Measurements from ENCODE around the gene ZC3H13. TPM values are rescaled to one million over a fixed set of nuclear protein-coding genes. Genes with fewer than 3 reads are reported as not detected.

ZC3H13 gene
- total RNA-seq, 2 donors from 2014 or later: 21.8 to 39.5 TPM

DNA sequence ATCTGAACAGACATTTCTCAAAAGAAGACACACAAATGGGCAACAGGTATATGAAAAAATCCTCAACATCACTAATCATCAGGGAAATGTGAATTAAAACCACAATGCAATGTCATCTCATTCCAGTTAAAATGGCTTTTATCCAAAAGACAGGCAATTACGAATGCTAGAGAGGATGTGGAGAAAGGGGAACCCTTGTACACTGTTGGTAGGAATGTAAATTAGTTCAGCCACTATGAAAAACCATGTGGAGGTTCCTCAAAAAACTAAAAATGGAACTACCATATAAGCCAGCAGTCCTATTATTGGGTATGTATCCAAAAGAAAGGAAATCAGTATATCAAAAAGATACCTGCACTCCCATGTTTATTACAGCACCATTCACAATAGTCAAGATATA lies 24.7 kb upstream of the ZC3H13 start:
- Histone ChIP-seq H3K9me3 (no peaks in the 10 kb centered on the region), H3K27me3 (replicated peaks; ENCODE audit: insufficient read depth) (no peaks in the 10 kb centered on the region)

GRCh38 chr13:46076827-46077226 lies 24.3 kb upstream of the ZC3H13 start:
- no peaks in the 10 kb centered on the region for H3K36me3 ChIP-seq
- H3K4me1 ChIP-seq (ENCODE audit: control insufficient read depth in 1 of 2, low read depth in 2 of 2): no peaks in the 10 kb centered on the region
- no peaks in the 10 kb centered on the region for H3K27me3 ChIP-seq (replicated peaks; ENCODE audit: insufficient read depth)
- no peak overlapping the region for H3K4me3 ChIP-seq
- no peak for TF ChIP-seq CTCF (IDR thresholded peaks at IDR 0.05)
- H3K27ac ChIP-seq: no peak overlapping the region
- ATAC-seq (ENCODE audit: insufficient number of reproducible peaks, low FRiP score, low read depth): no peak
- DNase-seq (ENCODE audit: low spot score): no peak
- no peaks in the 10 kb centered on the region for H3K9me3 ChIP-seq

More for the DNA sequence above, 24.7 kb upstream of the ZC3H13 start:
- no peak for TF ChIP-seq CTCF (IDR thresholded peaks at IDR 0.05)
- no peak for ATAC-seq (ENCODE audit: insufficient number of reproducible peaks, low FRiP score, low read depth)
- H3K4me3 ChIP-seq: no peak overlapping the region
- no peak overlapping the region for H3K27ac ChIP-seq
- no peaks in the 10 kb centered on the region for H3K4me1 ChIP-seq (ENCODE audit: control insufficient read depth in 1 of 2, low read depth in 2 of 2)
- no peaks in the 10 kb centered on the region for H3K36me3 ChIP-seq
- DNase-seq (ENCODE audit: low spot score): no peak

DNA sequence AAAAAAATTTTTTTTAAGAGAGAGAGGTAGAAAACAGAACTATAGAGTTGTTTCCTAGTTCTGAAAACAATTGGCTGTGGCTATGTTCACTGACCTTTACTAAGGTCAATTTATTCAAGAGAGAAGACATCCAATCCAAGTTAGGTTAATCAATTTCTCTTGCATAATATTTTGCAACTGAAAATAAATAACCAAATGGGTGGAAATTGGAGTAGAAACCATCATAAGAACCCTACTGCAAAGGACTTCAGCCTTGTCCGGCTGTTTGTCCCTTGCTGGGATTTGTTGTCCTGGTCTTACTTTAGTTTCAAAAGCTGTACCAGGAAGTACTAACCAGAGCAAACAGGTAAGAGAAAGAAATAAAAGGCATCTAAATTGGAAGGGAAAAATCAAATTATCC lies 23.3 kb upstream of the ZC3H13 start:
- ATAC-seq (ENCODE audit: insufficient number of reproducible peaks, low FRiP score, low read depth) (no peak), DNase-seq (ENCODE audit: low spot score) (no peak)
- no peak for TF ChIP-seq CTCF (IDR thresholded peaks at IDR 0.05)
- Histone ChIP-seq H3K4me3 (no peak overlapping the region), H3K4me1 (ENCODE audit: control insufficient read depth in 1 of 2, low read depth in 2 of 2) (no peaks in the 10 kb centered on the region), H3K36me3 (no peaks in the 10 kb centered on the region), H3K27ac (no peak overlapping the region), H3K27me3 (replicated peaks; ENCODE audit: insufficient read depth) (no peaks in the 10 kb centered on the region), H3K9me3 (no peaks in the 10 kb centered on the region)

- no peaks in the 10 kb centered on the region for H3K27me3 ChIP-seq (replicated peaks; ENCODE audit: insufficient read depth)
- TF ChIP-seq CTCF (IDR thresholded peaks at IDR 0.05): no peak
- no peak overlapping the region for H3K4me3 ChIP-seq
- H3K27ac ChIP-seq: no peak overlapping the region
- no peaks in the 10 kb centered on the region for H3K9me3 ChIP-seq
- ATAC-seq (ENCODE audit: insufficient number of reproducible peaks, low FRiP score, low read depth) (no peak), DNase-seq (ENCODE audit: low spot score) (no peak)
- H3K36me3 ChIP-seq: no peaks in the 10 kb centered on the region
- H3K4me1 ChIP-seq (ENCODE audit: control insufficient read depth in 1 of 2, low read depth in 2 of 2): no peaks in the 10 kb centered on the region
These were observed 19.2 kb upstream of the ZC3H13 start for GRCh38 chr13:46071590-46072249.

- no peak for ATAC-seq (ENCODE audit: insufficient number of reproducible peaks, low FRiP score, low read depth)
- no peaks in the 10 kb centered on the region for H3K27me3 ChIP-seq (replicated peaks; ENCODE audit: insufficient read depth)
- no peak for DNase-seq (ENCODE audit: low spot score)
- H3K4me1 ChIP-seq (ENCODE audit: control insufficient read depth in 1 of 2, low read depth in 2 of 2): no peaks in the 10 kb centered on the region
- no peak overlapping the region for H3K27ac ChIP-seq
- TF ChIP-seq CTCF (IDR thresholded peaks at IDR 0.05): no peak
- H3K9me3 ChIP-seq: no peaks in the 10 kb centered on the region
- no peak overlapping the region for H3K4me3 ChIP-seq
- no peaks in the 10 kb centered on the region for H3K36me3 ChIP-seq
These were observed 10.7 kb upstream of the ZC3H13 start for GRCh38 chr13:46063292-46063691.

All from thoracic aorta (tissue), 2 donors.